Central memory CD8-positive, alpha-beta T cell (primary cell): ENCODE measurements around the gene INO80.
"Not testable (repeated sequence)": the region's sequence is repeated elsewhere in the genome, so short reads cannot be mapped to it uniquely, and the experiment has no call there.

ENCODE experiments used
- ATAC-seq: fragments of 150-1000 bp; cut with Tn5 transposase; replicated peaks from 2 replicates; pipeline ENCODE4 v1.10.0; 2022; ENCODE audit warnings: mild to moderate bottlenecking, moderate FRiP score, moderate number of reproducible peaks; ENCODE audit not compliant: poor library complexity, severe bottlenecking; ENCODE audit errors: extremely low read depth
- DNase-seq, 2 donors: peaks; one replicate each; pipeline ENCODE4 v3.0.0; 2021; ENCODE audit warnings: low spot score in 2 of 2
- H3K27ac Mint-ChIP-seq: one replicate; pipeline ENCODE4 v1.8.0; 2022; ENCODE audit warnings: low read depth, mild to moderate bottlenecking, moderate library complexity, mixed read lengths
- H3K27me3 Mint-ChIP-seq: one replicate; pipeline ENCODE4 v1.8.0; 2022; ENCODE audit warnings: mixed read lengths
- H3K36me3 Mint-ChIP-seq: one replicate; pipeline ENCODE4 v1.8.0; 2022; ENCODE audit warnings: mild to moderate bottlenecking, moderate library complexity, mixed read lengths; ENCODE audit not compliant: insufficient read depth
- H3K4me1 Mint-ChIP-seq: one replicate; pipeline ENCODE4 v1.8.0; 2022; ENCODE audit warnings: mixed read lengths
- H3K4me3 Mint-ChIP-seq: one replicate; pipeline ENCODE4 v1.8.0; 2022; ENCODE audit warnings: mild to moderate bottlenecking, moderate library complexity, mixed read lengths
- H3K9me3 Mint-ChIP-seq: one replicate; pipeline ENCODE4 v1.8.0; 2022; ENCODE audit warnings: mixed read lengths

Gene INO80

GRCh38 chr15:40962317-40962716 lies 153.8 kb downstream of the INO80 start:
- H3K27ac Mint-ChIP-seq, H3K4me3 Mint-ChIP-seq, DNase-seq, H3K9me3 Mint-ChIP-seq, H3K36me3 Mint-ChIP-seq, H3K4me1 Mint-ChIP-seq, ATAC-seq: not testable (repeated sequence)
- H3K27me3 Mint-ChIP-seq, result peaks cover 50% of the 10 kb centered on the region

GRCh38 chr15:40961740-40962139 lies 154.3 kb downstream of the INO80 start:
- ATAC-seq, H3K4me1 Mint-ChIP-seq, DNase-seq, H3K9me3 Mint-ChIP-seq, H3K4me3 Mint-ChIP-seq, H3K27ac Mint-ChIP-seq, H3K36me3 Mint-ChIP-seq: not testable (repeated sequence)
- H3K27me3 Mint-ChIP-seq, result peaks cover 50% of the 10 kb centered on the region

- Mint-ChIP-seq H3K9me3 (no peaks in the 10 kb centered on the region), H3K27ac (no peak overlapping the region), H3K36me3 (no peaks in the 10 kb centered on the region), H3K27me3 (peaks cover 50% of the 10 kb centered on the region), H3K4me3 (no peak overlapping the region), H3K4me1 (peaks cover 7% of the 10 kb centered on the region)
- ATAC-seq (no peak), DNase-seq (no peak)
Observed at GRCh38 chr15:40960925-40961324, 155.2 kb downstream of the INO80 start.

- H3K9me3 Mint-ChIP-seq, result no peaks in the 10 kb centered on the region
- H3K27me3 Mint-ChIP-seq, result peaks cover 50% of the 10 kb centered on the region
- no peaks in the 10 kb centered on the region for H3K36me3 Mint-ChIP-seq
- H3K4me3 Mint-ChIP-seq, result no peak overlapping the region
- DNase-seq, result no peak
- peaks cover 7% of the 10 kb centered on the region for H3K4me1 Mint-ChIP-seq
- no peak for ATAC-seq
- no peak overlapping the region for H3K27ac Mint-ChIP-seq
Observed at GRCh38 chr15:40960151-40960885, 155.8 kb downstream of the INO80 start.

GRCh38 chr15:40959331-40960141 lies 156.5 kb downstream of the INO80 start:
- no peak overlapping the region for H3K27ac Mint-ChIP-seq
- no peaks in the 10 kb centered on the region for H3K36me3 Mint-ChIP-seq
- no peak overlapping the region for H3K4me3 Mint-ChIP-seq
- DNase-seq, result no peak
- ATAC-seq, result no peak
- H3K9me3 Mint-ChIP-seq, result no peaks in the 10 kb centered on the region
- peaks cover 7% of the 10 kb centered on the region for H3K4me1 Mint-ChIP-seq
- peaks cover 46% of the 10 kb centered on the region for H3K27me3 Mint-ChIP-seq

- DNase-seq (no peak), ATAC-seq (no peak)
- H3K27ac Mint-ChIP-seq, result peak overlapping the region; percentile 19
- H3K4me1 Mint-ChIP-seq, result peaks cover 7% of the 10 kb centered on the region
- H3K36me3 Mint-ChIP-seq, result no peaks in the 10 kb centered on the region
- H3K27me3 Mint-ChIP-seq, result peaks cover 37% of the 10 kb centered on the region
- no peaks in the 10 kb centered on the region for H3K9me3 Mint-ChIP-seq
- H3K4me3 Mint-ChIP-seq, result no peak overlapping the region
Observed at GRCh38 chr15:40958723-40959122, 157.4 kb downstream of the INO80 start.

GRCh38 chr15:40958146-40958545 lies 157.9 kb downstream of the INO80 start:
- H3K27me3 Mint-ChIP-seq, result peaks cover 32% of the 10 kb centered on the region
- H3K4me3 Mint-ChIP-seq, result no peak overlapping the region
- no peaks in the 10 kb centered on the region for H3K9me3 Mint-ChIP-seq
- H3K27ac Mint-ChIP-seq, result peak overlapping the region; percentile 19
- H3K4me1 Mint-ChIP-seq, result peaks cover 7% of the 10 kb centered on the region
- DNase-seq (no peak), ATAC-seq (no peak)
- H3K36me3 Mint-ChIP-seq, result peaks cover 3% of the 10 kb centered on the region

GRCh38 chr15:40957581-40958051 lies 158.5 kb downstream of the INO80 start:
- peaks cover 4% of the 10 kb centered on the region for H3K36me3 Mint-ChIP-seq
- no peak for ATAC-seq
- no peak overlapping the region for H3K27ac Mint-ChIP-seq
- H3K9me3 Mint-ChIP-seq, result no peaks in the 10 kb centered on the region
- peaks cover 26% of the 10 kb centered on the region for H3K27me3 Mint-ChIP-seq
- no peak overlapping the region for H3K4me3 Mint-ChIP-seq
- no peak for DNase-seq
- H3K4me1 Mint-ChIP-seq, result peaks cover 7% of the 10 kb centered on the region

GRCh38 chr15:40957041-40957555 lies 159.0 kb downstream of the INO80 start:
- DNase-seq (no peak), ATAC-seq (no peak)
- Mint-ChIP-seq H3K36me3 (peaks cover 4% of the 10 kb centered on the region), H3K27ac (no peak overlapping the region), H3K4me1 (peaks cover 7% of the 10 kb centered on the region), H3K4me3 (no peak overlapping the region), H3K9me3 (no peaks in the 10 kb centered on the region), H3K27me3 (peaks cover 25% of the 10 kb centered on the region)

- no peak overlapping the region for H3K27ac Mint-ChIP-seq
- H3K9me3 Mint-ChIP-seq, result no peaks in the 10 kb centered on the region
- ATAC-seq, result no peak
- peaks cover 7% of the 10 kb centered on the region for H3K4me1 Mint-ChIP-seq
- H3K4me3 Mint-ChIP-seq, result no peak overlapping the region
- peaks cover 4% of the 10 kb centered on the region for H3K36me3 Mint-ChIP-seq
- peaks cover 25% of the 10 kb centered on the region for H3K27me3 Mint-ChIP-seq
- no peak for DNase-seq
Observed at GRCh38 chr15:40956541-40956982, 159.5 kb downstream of the INO80 start.

GRCh38 chr15:40955930-40956540 lies 160.0 kb downstream of the INO80 start:
- DNase-seq, result no peak
- no peaks in the 10 kb centered on the region for H3K9me3 Mint-ChIP-seq
- peaks cover 4% of the 10 kb centered on the region for H3K36me3 Mint-ChIP-seq
- peaks cover 25% of the 10 kb centered on the region for H3K27me3 Mint-ChIP-seq
- H3K27ac Mint-ChIP-seq, result no peak overlapping the region
- ATAC-seq, result no peak
- no peak overlapping the region for H3K4me3 Mint-ChIP-seq
- H3K4me1 Mint-ChIP-seq, result peaks cover 7% of the 10 kb centered on the region

- no peak for ATAC-seq
- Mint-ChIP-seq H3K4me3 (peak overlapping the region; percentile 84), H3K4me1 (peaks cover 6% of the 10 kb centered on the region), H3K36me3 (peaks cover 4% of the 10 kb centered on the region), H3K27ac (no peak overlapping the region), H3K27me3 (peaks cover 23% of the 10 kb centered on the region), H3K9me3 (no peaks in the 10 kb centered on the region)
- DNase-seq, result no peak
Observed at GRCh38 chr15:40955141-40955903, 160.8 kb downstream of the INO80 start.
